Ishikawa (cell line): ENCODE data around the gene POLR2E.

Experiments used
- CEBPB ChIP-seq: IDR thresholded peaks from 2 replicates; pipeline ENCODE4 v1.6.1; 2012
- CREB1 ChIP-seq: IDR thresholded peaks from 2 replicates; pipeline ENCODE4 v1.6.1; 2012; ENCODE audit warnings: low read depth
- EGR1 ChIP-seq: IDR thresholded peaks from 2 replicates; pipeline ENCODE4 v1.6.1; 2012
- EP300 ChIP-seq: IDR thresholded peaks from 2 replicates; pipeline ENCODE4 v1.6.1; 2012; ENCODE audit warnings: borderline replicate concordance
- FOXM1 ChIP-seq: IDR thresholded peaks from 2 replicates; pipeline ENCODE4 v1.6.1; 2012; ENCODE audit warnings: low read depth, borderline replicate concordance
- NFIC ChIP-seq: IDR thresholded peaks from 2 replicates; pipeline ENCODE4 v1.6.1; 2012
- RAD21 ChIP-seq: IDR thresholded peaks from 2 replicates; pipeline ENCODE4 v1.6.1; 2012; ENCODE audit warnings: low read depth
- TAF1 ChIP-seq: IDR thresholded peaks from 2 replicates; pipeline ENCODE4 v1.6.1; 2012; ENCODE audit warnings: low read depth, mild to moderate bottlenecking
- TCF12 ChIP-seq: IDR thresholded peaks from 2 replicates; pipeline ENCODE4 v1.6.1; 2012; ENCODE audit warnings: low read depth
- TEAD4 ChIP-seq: IDR thresholded peaks from 2 replicates; pipeline ENCODE4 v1.6.1; 2012
- YY1 ChIP-seq: IDR thresholded peaks from 2 replicates; pipeline ENCODE4 v1.6.1; 2012; ENCODE audit warnings: low read depth
- ZBTB7A ChIP-seq: IDR thresholded peaks from 2 replicates; pipeline ENCODE4 v1.6.1; 2012; ENCODE audit warnings: low read depth
- TF ChIP-seq, protein P1 (sequence below): IDR thresholded peaks from 2 replicates; pipeline ENCODE4 v1.6.1; 2012
- TF ChIP-seq, protein P2 (sequence below): IDR thresholded peaks from 2 replicates; pipeline ENCODE4 v1.6.1; 2012; ENCODE audit warnings: low read depth, mild to moderate bottlenecking
- TF ChIP-seq, protein P3 (sequence below): IDR thresholded peaks from 2 replicates; pipeline ENCODE4 v1.6.1; 2012

The POLR2E gene

DNA sequence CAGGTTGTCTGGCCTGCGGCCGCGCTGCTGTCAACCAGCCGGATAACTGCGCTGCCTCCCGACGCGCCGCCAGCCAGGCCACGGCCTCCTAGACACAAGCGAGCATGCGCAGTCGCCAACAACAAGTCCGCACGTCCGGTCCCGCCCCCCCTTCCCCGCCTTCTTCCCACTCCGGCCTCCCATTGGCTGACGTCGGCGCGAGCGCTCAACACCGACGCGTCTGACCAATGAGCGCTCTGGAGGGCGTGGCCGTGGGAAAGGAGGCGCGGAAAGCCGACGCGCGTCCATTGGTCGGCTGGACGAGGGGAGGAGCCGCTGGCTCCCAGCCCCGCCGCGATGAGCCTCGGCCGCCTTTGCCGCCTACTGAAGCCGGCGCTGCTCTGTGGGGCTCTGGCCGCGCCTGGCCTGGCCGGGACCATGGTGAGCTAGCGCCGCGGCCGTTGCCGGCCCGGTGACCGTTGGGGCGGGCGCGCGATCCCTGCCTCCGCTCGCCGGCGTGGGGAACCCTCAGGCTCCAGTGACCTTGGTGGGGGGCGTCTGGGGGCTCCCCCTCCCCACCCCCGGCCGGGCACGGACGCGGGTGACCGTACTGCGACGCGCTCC lies 8.6 kb upstream of the POLR2E start, which contains the start of gene GPX4:
GPX4 (plus strand) TSS at position 287 of the 603 bp plus-strand sequence; CDS start at position 337, 50 bp downstream.
- TF ChIP-seq EP300 (no peak), TAF1 (peak; percentile 95; the same call in 1 of the 2 replicates), ZBTB7A (peak; percentile 96), NFIC (0 out of 2 replicates have a peak, but pooled peaks have one; percentile 7), RAD21 (no peak), EGR1 (no peak), CREB1 (no peak), CEBPB (no peak), FOXM1 (no peak), TCF12 (0 out of 2 replicates have a peak, but pooled peaks have one; percentile 9), YY1 (no peak; the same call in 1 of the 2 replicates), TEAD4 (0 out of 2 replicates have a peak, but pooled peaks have one; percentile 16)
- TF ChIP-seq, protein P1, sequence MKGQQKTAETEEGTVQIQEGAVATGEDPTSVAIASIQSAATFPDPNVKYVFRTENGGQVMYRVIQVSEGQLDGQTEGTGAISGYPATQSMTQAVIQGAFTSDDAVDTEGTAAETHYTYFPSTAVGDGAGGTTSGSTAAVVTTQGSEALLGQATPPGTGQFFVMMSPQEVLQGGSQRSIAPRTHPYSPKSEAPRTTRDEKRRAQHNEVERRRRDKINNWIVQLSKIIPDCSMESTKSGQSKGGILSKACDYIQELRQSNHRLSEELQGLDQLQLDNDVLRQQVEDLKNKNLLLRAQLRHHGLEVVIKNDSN, result no peak
- TF ChIP-seq, protein P2, sequence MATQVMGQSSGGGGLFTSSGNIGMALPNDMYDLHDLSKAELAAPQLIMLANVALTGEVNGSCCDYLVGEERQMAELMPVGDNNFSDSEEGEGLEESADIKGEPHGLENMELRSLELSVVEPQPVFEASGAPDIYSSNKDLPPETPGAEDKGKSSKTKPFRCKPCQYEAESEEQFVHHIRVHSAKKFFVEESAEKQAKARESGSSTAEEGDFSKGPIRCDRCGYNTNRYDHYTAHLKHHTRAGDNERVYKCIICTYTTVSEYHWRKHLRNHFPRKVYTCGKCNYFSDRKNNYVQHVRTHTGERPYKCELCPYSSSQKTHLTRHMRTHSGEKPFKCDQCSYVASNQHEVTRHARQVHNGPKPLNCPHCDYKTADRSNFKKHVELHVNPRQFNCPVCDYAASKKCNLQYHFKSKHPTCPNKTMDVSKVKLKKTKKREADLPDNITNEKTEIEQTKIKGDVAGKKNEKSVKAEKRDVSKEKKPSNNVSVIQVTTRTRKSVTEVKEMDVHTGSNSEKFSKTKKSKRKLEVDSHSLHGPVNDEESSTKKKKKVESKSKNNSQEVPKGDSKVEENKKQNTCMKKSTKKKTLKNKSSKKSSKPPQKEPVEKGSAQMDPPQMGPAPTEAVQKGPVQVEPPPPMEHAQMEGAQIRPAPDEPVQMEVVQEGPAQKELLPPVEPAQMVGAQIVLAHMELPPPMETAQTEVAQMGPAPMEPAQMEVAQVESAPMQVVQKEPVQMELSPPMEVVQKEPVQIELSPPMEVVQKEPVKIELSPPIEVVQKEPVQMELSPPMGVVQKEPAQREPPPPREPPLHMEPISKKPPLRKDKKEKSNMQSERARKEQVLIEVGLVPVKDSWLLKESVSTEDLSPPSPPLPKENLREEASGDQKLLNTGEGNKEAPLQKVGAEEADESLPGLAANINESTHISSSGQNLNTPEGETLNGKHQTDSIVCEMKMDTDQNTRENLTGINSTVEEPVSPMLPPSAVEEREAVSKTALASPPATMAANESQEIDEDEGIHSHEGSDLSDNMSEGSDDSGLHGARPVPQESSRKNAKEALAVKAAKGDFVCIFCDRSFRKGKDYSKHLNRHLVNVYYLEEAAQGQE, result no peak
- TF ChIP-seq, protein P3, sequence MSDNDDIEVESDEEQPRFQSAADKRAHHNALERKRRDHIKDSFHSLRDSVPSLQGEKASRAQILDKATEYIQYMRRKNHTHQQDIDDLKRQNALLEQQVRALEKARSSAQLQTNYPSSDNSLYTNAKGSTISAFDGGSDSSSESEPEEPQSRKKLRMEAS, result no peak; the same call in 1 of the 2 replicates

DNA sequence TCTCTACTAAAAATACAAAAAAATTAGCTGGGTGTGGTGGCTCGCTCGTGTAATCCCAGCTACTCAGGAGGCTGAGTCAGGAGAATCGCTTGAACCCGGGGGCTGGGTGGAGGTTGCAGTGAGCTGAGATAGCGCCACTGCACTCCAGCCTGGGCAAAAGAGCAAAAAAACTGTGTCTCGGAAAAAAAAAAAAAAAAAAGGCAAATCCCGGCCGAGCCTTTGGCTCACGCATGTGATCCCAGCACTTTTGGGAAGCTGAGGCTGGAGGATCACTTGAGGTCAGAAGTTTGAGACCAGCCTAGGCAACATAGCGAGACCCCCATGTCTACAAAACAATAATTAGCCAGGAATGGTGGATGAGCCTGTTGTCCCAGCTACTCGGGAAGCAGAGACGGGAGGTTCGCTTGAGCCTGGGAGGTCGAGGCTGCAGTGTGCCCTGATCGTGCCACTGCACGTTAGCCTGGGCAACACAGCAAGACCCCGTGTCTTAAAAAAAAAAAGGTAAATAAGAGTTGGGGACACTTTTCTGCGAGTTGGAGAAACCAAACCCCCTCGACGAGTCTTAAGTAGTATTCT lies 8.0 kb upstream of the POLR2E start:
- TF ChIP-seq FOXM1, result no peak
- TF ChIP-seq YY1, result no peak
- TF ChIP-seq TEAD4, result no peak
- TF ChIP-seq ZBTB7A, result no peak
- no peak for TF ChIP-seq NFIC
- no peak for TF ChIP-seq TAF1
- no peak for TF ChIP-seq TCF12
- TF ChIP-seq, protein P1, result no peak
- no peak for TF ChIP-seq CEBPB
- TF ChIP-seq, protein P2, result no peak
- TF ChIP-seq, protein P3, result no peak
- no peak for TF ChIP-seq RAD21
- no peak for TF ChIP-seq EP300
- no peak for TF ChIP-seq EGR1
- TF ChIP-seq CREB1, result no peak

DNA sequence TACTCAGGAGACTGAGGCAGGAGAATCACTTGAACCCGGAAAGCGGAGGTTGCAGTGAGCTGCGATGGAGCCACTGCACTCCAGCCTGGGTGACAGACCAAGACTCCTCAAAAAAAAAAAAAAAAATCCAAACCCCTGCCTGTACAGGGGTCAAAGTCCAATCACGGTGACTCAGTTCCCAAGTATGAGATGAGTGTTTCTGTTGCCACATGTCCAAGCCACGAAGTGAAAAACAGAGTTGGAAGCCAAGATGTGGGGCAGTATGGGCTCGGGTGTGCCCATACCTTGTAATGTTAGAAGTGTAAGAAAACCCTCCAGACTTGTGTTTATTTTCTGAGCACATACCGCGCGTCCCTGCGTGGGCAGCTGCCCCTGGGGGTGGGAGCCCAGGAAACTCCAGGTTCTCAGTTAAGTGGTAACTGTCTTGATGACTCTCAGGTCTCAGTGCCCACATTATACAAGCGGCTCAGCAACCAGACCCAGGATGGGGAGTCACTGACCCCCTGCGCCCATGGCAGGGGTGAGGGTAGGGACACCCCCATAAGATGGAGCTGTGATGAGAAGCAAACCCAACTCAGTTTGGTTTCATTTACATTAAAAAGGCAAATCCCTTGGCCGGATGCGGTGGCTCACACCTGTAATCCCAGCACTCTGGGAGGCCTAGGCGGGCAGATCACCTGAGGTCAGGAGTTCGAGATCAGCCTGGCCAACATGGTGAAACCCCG lies 7.4 kb upstream of the POLR2E start:
- TF ChIP-seq CREB1, result no peak
- TF ChIP-seq, protein P3, result peak; percentile 19; the same call in 1 of the 2 replicates
- peak; percentile 59 for TF ChIP-seq TEAD4
- TF ChIP-seq FOXM1, result no peak
- peak; percentile 66; the same call in 1 of the 2 replicates for TF ChIP-seq EGR1
- TF ChIP-seq TCF12, result 0 out of 2 replicates have a peak, but pooled peaks have one; percentile 11

DNA sequence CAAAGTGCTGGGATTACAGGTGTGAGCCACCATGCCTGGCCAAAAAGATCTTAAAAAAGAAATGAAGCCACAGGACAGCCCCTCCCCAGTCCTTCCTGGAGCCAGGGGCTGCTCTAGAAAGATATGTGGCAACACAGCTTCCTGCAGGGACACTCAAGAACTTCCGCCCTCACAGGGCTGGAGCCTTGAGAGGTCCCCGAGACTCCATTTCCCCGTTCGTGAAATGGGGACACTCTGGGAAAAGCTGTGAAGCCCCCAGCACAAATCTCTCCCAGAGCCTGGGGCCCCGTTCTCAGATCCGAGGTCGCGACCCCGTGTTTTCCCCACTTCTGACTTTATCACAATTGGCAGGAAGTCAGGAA lies 6.1 kb upstream of the POLR2E start:
- no peak for TF ChIP-seq CREB1
- TF ChIP-seq, protein P1, result no peak
- no peak for TF ChIP-seq TAF1
- TF ChIP-seq RAD21, result no peak
- TF ChIP-seq ZBTB7A, result no peak
- TF ChIP-seq TCF12, result no peak
- no peak for TF ChIP-seq CEBPB
- TF ChIP-seq NFIC, result no peak
- no peak for TF ChIP-seq EP300
- TF ChIP-seq EGR1, result no peak
- TF ChIP-seq FOXM1, result no peak
- no peak for TF ChIP-seq TEAD4
- TF ChIP-seq, protein P3, result no peak
- TF ChIP-seq, protein P2, result no peak
- no peak for TF ChIP-seq YY1
